Measurements from ENCODE around the gene NAV1.

GRCh38 chr1:201499191-201499590, 39.7 kb upstream of the NAV1 start:
- TF ChIP-seq CTCF (conservative IDR thresholded peaks at IDR 0.05; ENCODE audit: low read depth in 2 of 2) (no peak), EZH2phosphoT487 (IDR thresholded peaks at IDR 0.05; ENCODE audit: unreplicated experiment) (no peak), ETS1 (IDR thresholded peaks at IDR 0.05) (no peak), EZH2 (IDR thresholded peaks at IDR 0.05; ENCODE audit: low read depth, unreplicated experiment) (no peak), CREB1 (CRISPR knock-in tag; IDR thresholded peaks at IDR 0.05; ENCODE audit: low read depth) (no peak), POLR2AphosphoS5 (IDR thresholded peaks at IDR 0.05; ENCODE audit: low read depth) (no peak), REST (IDR thresholded peaks at IDR 0.05; ENCODE audit: unreplicated experiment) (no peak)
